ENCODE data around the gene DCAF8L2.
"Not testable (repeated sequence)": the region's sequence is repeated elsewhere in the genome, so short reads cannot be mapped to it uniquely, and the experiment has no call there.

The DCAF8L2 gene

GRCh38 chrX:27731962-27732361 is 141.8 kb downstream of the DCAF8L2 start:
- Mint-ChIP-seq H3K9me3 (peaks cover 9% of the 10 kb centered on the region), H3K4me3 (no peak overlapping the region), H3K27me3 (no peaks in the 10 kb centered on the region), H3K4me1 (ENCODE audit: low read depth) (no peaks in the 10 kb centered on the region), H3K27ac (no peak overlapping the region), H3K36me3 (ENCODE audit: low read depth) (no peaks in the 10 kb centered on the region)

GRCh38 chrX:27735914-27736313 is 145.8 kb downstream of the DCAF8L2 start:
- Mint-ChIP-seq H3K36me3 (ENCODE audit: low read depth) (no peaks in the 10 kb centered on the region), H3K9me3 (peaks cover 4% of the 10 kb centered on the region), H3K27me3 (no peaks in the 10 kb centered on the region), H3K27ac (no peak overlapping the region), H3K4me3 (no peak overlapping the region), H3K4me1 (ENCODE audit: low read depth) (no peaks in the 10 kb centered on the region)

- H3K4me1 Mint-ChIP-seq (ENCODE audit: low read depth) = no peaks in the 10 kb centered on the region
- no peaks in the 10 kb centered on the region for H3K27me3 Mint-ChIP-seq
- no peak overlapping the region for H3K27ac Mint-ChIP-seq
- H3K9me3 Mint-ChIP-seq = no peaks in the 10 kb centered on the region
- H3K4me3 Mint-ChIP-seq = no peak overlapping the region
- H3K36me3 Mint-ChIP-seq (ENCODE audit: low read depth) = no peaks in the 10 kb centered on the region
These were observed 150.8 kb downstream of the DCAF8L2 start for GRCh38 chrX:27740933-27741332.

DNA sequence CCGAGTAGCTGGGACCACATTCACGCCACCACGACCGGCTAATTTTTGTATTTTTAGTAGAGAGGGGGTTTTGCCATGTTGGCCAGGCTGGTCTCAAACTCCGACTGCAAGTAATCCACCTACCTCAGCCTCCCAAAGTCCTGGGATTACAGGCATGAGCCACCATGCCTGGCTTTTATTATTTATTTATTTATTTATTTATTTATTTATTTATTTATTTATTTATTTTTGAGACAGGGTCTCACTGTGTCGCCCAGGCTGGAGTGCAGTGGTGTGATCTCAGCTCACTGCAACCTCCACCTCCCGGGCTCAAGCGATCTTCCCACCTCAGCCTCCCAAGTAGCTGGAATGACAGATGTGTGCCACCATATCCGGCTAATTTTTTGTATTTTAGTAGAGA is 153.4 kb downstream of the DCAF8L2 start:
- H3K27me3 Mint-ChIP-seq; H3K9me3 Mint-ChIP-seq; H3K36me3 Mint-ChIP-seq (ENCODE audit: low read depth); H3K4me3 Mint-ChIP-seq; H3K27ac Mint-ChIP-seq; H3K4me1 Mint-ChIP-seq (ENCODE audit: low read depth): not testable (repeated sequence)

DNA sequence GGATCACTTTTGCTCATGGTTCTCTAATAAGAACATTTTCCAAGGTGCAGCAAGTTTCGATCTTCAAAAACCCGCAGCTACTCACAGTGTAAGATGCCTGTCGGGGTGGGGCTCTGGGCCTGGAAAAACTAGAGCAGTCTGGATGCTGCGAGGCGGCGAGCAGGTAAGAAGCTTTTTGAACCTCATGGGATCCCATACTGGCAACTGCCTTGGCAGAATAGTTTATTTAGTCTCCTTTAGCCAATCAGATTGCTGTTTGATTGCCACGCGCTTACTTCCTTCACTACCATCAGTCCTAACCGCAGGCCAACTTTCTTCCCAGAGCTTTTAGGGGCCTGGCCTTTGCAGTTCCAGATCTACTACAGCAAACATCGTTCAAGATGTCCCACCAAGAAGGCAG is 156.4 kb downstream of the DCAF8L2 start:
- Mint-ChIP-seq H3K9me3 (no peaks in the 10 kb centered on the region), H3K27ac (no peak overlapping the region), H3K36me3 (ENCODE audit: low read depth) (no peaks in the 10 kb centered on the region), H3K4me3 (no peak overlapping the region), H3K27me3 (no peaks in the 10 kb centered on the region), H3K4me1 (ENCODE audit: low read depth) (no peaks in the 10 kb centered on the region)

- H3K9me3 Mint-ChIP-seq; H3K4me1 Mint-ChIP-seq (ENCODE audit: low read depth); H3K36me3 Mint-ChIP-seq (ENCODE audit: low read depth); H3K27ac Mint-ChIP-seq; H3K4me3 Mint-ChIP-seq; H3K27me3 Mint-ChIP-seq: not testable (repeated sequence)
These were observed 160.2 kb downstream of the DCAF8L2 start for GRCh38 chrX:27750298-27750697.

GRCh38 chrX:27751976-27752375 is 161.8 kb downstream of the DCAF8L2 start:
- H3K27me3 Mint-ChIP-seq = no peaks in the 10 kb centered on the region
- no peak overlapping the region for H3K4me3 Mint-ChIP-seq
- H3K4me1 Mint-ChIP-seq (ENCODE audit: low read depth) = no peaks in the 10 kb centered on the region
- H3K36me3 Mint-ChIP-seq (ENCODE audit: low read depth) = no peaks in the 10 kb centered on the region
- H3K27ac Mint-ChIP-seq = no peak overlapping the region
- H3K9me3 Mint-ChIP-seq = no peaks in the 10 kb centered on the region

GRCh38 chrX:27765718-27766117 is 175.6 kb downstream of the DCAF8L2 start:
- no peaks in the 10 kb centered on the region for H3K27me3 Mint-ChIP-seq
- H3K9me3 Mint-ChIP-seq = no peaks in the 10 kb centered on the region
- no peaks in the 10 kb centered on the region for H3K4me1 Mint-ChIP-seq (ENCODE audit: low read depth)
- no peaks in the 10 kb centered on the region for H3K36me3 Mint-ChIP-seq (ENCODE audit: low read depth)
- no peak overlapping the region for H3K4me3 Mint-ChIP-seq
- H3K27ac Mint-ChIP-seq = no peak overlapping the region

DNA sequence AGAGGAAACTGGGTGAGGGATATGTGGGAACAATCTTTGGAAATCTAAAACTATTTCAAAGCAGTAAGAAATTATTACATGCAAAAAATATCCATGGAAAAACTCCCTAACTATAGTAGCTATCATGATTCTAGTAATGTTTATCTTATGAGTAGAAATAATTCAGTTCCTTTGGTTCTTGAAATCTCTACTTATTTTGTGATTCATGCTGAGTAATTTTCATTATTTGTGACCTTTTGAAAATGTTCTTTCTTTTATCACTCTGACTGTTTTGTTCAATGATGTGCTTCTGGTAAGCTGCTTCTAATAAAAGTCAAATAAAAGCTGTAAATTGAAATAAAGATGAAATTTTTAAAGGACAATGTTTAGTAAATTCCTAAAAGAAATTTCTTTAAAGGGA is 177.2 kb downstream of the DCAF8L2 start:
- no peaks in the 10 kb centered on the region for H3K9me3 Mint-ChIP-seq
- H3K27ac Mint-ChIP-seq = no peak overlapping the region
- no peaks in the 10 kb centered on the region for H3K36me3 Mint-ChIP-seq (ENCODE audit: low read depth)
- no peak overlapping the region for H3K4me3 Mint-ChIP-seq
- H3K4me1 Mint-ChIP-seq (ENCODE audit: low read depth) = no peaks in the 10 kb centered on the region
- H3K27me3 Mint-ChIP-seq = no peaks in the 10 kb centered on the region

- no peaks in the 10 kb centered on the region for H3K9me3 Mint-ChIP-seq
- no peaks in the 10 kb centered on the region for H3K4me1 Mint-ChIP-seq (ENCODE audit: low read depth)
- H3K4me3 Mint-ChIP-seq = no peak overlapping the region
- H3K27me3 Mint-ChIP-seq = no peaks in the 10 kb centered on the region
- H3K36me3 Mint-ChIP-seq (ENCODE audit: low read depth) = no peaks in the 10 kb centered on the region
- H3K27ac Mint-ChIP-seq = no peak overlapping the region
These were observed 185.8 kb downstream of the DCAF8L2 start for GRCh38 chrX:27775984-27776383.

GRCh38 chrX:27796640-27797257 is 206.6 kb downstream of the DCAF8L2 start:
- no peaks in the 10 kb centered on the region for H3K4me1 Mint-ChIP-seq (ENCODE audit: low read depth)
- H3K4me3 Mint-ChIP-seq = no peak overlapping the region
- H3K27ac Mint-ChIP-seq = no peak overlapping the region
- H3K27me3 Mint-ChIP-seq = no peaks in the 10 kb centered on the region
- H3K36me3 Mint-ChIP-seq (ENCODE audit: low read depth) = no peaks in the 10 kb centered on the region
- H3K9me3 Mint-ChIP-seq = no peaks in the 10 kb centered on the region

GRCh38 chrX:27797575-27797974 is 207.4 kb downstream of the DCAF8L2 start:
- no peak overlapping the region for H3K27ac Mint-ChIP-seq
- H3K9me3 Mint-ChIP-seq = no peaks in the 10 kb centered on the region
- no peaks in the 10 kb centered on the region for H3K36me3 Mint-ChIP-seq (ENCODE audit: low read depth)
- no peaks in the 10 kb centered on the region for H3K27me3 Mint-ChIP-seq
- no peak overlapping the region for H3K4me3 Mint-ChIP-seq
- H3K4me1 Mint-ChIP-seq (ENCODE audit: low read depth) = no peaks in the 10 kb centered on the region

Data from stimulated activated naive CD8-positive, alpha-beta T cell treated with anti-CD3 and anti-CD28 coated beads, Interleukin-15, Interleukin-2, amounts not matched to agents 100 ng/mL and 50 ng/mL, for 24 hours (primary cell).